HG03064 (cell line): ENCODE measurements around the gene TUBGCP6.
"Not testable (repeated sequence)": the region's sequence is repeated elsewhere in the genome, so short reads cannot be mapped to it uniquely, and the experiment has no call there.

Experiments used
- ATAC-seq: cut with Tn5 transposase; IDR thresholded peaks from one replicate; pipeline ENCODE4 v1.9.1; 2021; ENCODE audit warnings: low read depth; ENCODE audit not compliant: unreplicated experiment

The TUBGCP6 gene

DNA sequence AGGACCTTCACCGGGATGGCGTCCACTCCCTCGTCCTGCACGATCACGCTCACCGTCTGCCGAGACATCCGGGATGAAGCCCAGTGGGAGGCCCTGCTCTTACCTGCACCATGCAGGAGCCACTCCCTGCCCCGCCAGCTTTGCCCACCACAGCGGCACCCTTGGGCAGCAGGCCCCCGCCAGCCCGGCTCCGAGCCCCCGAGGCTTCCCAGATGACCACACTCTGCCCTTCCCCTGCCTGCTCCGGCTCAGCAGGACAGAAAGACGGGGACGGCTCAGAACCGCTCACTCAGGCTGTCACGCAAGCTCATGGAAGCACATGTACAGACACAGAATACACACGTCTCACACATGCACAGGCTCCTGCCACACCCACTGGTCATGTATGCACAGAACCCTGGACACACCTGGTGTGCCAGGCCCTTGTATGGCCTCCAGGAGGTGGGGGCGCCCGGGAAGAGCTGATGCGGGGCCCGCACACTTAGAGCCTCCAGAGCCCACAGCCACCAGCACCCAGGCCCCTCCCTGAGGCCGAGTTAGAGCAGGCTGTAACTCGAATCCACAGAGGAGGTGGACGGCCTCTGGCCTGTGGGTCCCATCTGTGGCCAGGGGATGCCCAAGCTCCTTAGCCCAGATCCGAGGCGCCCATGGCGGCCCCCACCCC lies 34.3 kb upstream of the TUBGCP6 start:
- ATAC-seq = no peak

DNA sequence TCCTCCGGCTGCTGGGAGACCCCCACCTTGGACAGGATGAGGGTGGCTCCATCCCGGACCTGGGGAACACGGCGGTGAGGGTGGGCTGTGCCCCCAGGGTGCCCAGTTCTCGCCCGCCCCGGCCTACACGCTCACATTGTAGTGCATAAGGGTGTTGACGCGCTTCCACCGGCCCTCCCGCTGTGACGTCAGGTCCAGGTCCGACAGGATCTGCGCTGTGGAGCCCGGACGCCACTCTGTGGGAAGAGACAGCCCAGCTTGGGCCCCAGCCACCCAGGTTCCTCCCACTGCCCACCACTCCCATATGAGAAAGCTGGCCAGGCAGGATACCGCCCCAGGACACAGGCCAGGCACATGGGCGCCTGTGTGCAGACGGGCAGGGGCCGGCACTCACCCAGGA lies 33.6 kb upstream of the TUBGCP6 start:
- no peak for ATAC-seq

DNA sequence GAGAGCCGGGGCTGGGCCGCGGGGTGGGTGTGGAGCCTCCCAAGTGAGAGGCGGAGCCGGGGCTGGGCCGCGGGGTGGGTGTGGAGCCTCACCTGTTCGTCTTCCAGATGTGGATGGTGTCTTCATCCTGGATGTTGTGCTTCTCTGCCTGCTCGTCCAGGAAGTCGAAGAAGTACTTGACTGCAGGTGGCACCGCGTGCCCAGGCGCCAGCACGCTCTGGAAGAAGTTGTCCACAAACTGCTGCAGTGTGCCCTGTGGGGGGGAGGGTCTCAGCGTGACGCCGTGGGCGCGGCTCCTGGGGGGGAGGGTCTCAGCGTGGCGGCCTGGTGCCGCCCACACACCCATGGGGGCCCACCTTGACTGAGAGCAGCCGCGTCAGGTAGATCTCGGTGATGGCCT lies 32.9 kb upstream of the TUBGCP6 start:
- ATAC-seq = no peak

DNA sequence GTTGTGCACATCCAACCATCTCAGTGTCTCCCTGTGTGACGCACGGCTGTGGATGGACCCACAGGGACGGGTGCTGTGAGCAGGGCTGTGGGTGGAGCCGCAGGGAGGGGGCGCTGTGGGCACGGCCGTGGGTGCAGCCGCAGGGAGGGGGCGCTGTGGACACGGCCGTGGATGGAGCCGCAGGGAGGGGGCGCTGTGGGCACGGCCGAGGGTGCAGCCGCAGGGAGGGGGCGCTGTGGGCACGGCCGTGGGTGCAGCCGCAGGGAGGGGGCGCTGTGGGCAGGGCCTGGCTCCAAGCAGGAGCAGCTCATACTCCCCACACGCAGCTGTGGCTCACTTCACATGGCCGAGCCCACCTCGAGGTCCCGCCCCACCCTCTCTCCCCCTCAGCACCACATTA lies 31.3 kb upstream of the TUBGCP6 start:
- no peak for ATAC-seq

DNA sequence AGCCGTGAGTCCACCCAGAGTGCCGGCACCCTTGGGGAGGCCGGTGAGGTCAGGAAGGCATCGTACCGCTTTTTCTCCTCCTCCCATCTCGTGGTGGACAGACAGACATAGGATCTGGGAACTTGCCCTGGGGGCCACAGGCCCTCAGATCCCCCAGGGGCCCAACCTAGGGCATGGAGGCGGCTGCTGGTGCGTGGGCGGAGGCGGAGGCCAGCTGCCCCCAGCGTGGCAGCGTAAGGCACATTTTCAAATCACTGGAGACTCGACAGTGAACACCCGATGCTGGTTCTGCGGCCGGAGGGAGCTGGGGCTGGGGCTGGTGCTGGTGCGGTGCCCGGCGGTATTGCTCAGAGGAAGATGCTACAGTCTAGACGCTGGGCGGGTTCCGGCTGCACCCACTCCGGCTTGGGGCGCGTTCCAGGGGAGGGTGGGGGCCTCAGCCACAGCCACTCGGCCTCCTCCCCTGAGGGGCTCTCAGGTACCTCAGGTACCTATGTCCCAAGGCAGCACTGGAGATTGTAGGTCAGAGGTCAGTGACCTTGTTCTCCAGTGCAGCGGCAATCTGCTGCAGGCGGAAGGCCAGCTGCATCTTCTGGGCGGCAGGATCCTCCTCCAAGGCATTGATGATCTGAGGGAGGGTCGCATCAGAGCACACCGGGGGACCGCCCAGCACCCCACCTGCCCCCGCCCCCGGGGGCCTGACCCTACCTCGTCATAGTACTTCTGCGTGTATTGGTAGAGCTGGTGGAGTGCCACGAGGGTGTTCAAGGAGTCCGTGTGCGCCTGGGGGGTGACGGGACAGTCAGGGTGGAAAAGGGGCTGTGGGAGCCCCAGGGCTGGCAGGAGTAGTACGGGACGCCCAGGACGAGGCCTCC lies 30.6 kb upstream of the TUBGCP6 start:
- no peak for ATAC-seq

DNA sequence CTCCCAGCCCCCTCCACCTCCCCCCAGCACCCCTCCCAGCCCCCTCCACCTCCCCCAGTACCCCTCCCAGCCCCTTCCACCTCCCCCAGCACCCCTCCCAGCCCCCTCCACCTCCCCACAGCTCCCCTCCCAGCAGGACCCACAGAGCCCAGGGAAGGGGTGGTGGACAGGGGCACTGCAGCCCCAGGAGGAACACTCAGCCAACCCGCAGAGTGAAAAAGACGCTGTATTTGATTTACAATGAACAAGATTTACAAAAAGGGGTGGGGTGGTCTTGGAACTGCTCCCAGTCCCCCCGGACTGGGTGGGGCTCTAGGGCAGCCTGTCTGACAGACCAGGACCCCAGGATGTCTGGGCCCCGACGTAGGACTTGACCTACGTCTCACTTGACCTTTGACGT lies 29.9 kb upstream of the TUBGCP6 start:
- no peak for ATAC-seq

DNA sequence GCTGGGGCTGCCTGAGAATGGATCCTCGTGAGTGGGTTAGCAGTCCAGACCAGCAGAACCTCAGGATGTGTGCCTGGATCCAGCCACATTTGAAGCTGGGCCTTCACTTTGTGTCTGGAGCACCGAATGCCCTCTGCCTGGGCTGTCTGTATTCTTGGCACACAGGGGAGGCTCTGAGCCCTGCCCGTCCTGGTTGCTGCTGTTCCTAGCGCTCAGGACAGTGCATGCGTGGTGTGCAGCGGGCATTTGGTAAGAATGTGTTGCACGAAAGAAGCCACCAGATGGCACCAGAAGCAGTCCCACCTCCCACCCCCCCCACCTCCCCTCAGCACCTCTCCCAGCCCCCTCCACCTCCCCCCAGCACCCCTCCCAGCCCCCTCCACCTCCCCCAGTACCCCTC lies 29.5 kb upstream of the TUBGCP6 start:
- ATAC-seq = no peak

DNA sequence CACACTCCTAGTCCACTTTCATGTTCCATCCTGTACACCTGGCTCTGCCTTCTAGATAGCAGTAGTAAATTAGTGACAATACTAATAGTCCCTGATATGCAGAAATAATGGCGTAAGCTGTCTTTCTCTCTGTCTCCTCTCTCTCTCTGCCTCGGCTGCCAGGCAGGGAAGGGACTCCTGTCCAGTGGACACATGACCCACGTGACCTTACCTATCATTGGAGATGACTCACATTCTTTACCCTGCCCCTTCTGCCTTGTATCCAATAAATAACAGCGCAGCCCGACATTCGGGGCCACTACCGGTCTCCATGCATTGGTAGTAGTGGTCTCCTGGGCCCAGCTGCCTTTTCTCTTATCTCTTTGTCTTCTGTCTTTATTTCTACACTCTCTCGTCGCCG lies 29.0 kb upstream of the TUBGCP6 start:
- not testable (repeated sequence) for ATAC-seq

DNA sequence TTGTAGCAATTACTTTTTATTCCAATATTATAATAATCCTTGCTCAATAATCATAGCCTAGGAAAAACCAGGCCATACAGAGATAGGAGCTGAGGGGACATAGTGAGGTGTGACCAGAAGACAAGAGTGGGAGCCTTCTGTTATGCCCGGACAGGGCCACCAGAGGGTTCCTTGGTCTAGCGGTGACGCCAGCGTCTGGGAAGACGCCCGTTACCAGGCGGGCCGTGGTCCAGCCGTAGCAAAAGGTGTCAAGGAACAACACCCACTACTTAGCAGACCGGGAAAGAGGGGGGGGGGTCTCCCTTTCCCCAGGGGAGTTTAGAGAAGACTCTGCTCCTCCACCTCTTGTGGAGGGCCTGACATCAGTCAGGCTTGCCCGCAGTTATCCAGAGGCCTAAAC lies 28.5 kb upstream of the TUBGCP6 start:
- not testable (repeated sequence) for ATAC-seq

DNA sequence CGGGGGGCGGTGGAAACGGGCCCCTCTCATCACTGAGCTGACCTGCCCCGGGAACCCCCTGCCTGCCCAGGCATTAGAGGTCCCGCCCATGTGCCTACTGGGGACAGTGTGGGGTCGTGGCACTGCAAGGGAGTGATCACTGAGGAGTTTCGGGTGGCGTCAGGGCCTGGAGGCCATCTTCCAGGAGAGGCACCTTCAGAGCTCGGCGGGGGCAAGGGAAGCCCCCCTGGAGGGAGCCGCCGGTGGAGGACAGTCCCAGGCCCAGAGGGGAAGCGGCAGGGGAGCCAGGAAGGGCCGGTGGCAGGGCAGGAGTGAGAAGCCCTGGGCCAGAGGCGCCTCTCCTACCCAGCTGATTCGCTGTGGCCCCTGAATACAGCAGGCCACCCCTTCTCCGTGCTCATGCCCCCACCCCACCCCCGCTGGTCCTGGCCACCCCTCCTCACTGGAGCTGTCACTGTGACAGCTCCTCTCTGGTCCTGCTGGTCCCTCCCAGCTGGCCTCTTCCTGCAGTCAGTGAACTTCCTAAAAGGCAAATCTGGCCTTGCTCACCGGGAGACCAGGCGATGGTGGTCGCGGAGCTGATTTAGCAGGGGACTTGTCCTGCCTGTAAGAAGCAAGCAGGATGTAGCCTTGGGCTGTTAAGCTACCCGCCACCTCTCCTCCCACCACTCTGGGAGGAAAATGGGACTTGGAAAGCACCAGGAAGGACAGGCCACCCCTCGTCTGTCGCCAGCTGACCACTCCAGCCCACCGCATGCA lies 27.4 kb upstream of the TUBGCP6 start:
- ATAC-seq = no peak

DNA sequence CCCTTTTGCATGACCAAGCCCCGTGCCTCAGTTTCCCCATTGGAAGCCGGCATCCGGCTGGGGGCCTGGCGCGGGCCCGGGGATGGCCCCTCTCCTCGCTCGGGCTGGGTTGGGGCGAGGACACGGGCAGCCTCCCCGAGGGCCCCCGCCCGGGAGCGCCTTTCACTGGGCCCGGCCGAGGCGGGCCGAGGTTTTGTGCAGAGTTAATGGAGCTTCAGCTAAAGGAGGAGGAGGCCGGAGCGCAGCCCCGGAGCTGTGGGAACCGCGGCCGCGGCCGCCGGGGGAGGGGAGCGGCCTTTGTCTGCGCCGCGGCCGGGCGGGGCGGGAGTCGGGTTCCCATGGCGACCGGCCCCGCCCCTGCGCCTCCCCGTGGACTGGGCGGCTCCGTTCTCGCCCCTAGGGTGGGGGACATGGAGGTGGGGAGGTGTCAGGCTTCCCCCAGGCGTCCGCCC lies 26.7 kb upstream of the TUBGCP6 start:
- ATAC-seq = no peak

DNA sequence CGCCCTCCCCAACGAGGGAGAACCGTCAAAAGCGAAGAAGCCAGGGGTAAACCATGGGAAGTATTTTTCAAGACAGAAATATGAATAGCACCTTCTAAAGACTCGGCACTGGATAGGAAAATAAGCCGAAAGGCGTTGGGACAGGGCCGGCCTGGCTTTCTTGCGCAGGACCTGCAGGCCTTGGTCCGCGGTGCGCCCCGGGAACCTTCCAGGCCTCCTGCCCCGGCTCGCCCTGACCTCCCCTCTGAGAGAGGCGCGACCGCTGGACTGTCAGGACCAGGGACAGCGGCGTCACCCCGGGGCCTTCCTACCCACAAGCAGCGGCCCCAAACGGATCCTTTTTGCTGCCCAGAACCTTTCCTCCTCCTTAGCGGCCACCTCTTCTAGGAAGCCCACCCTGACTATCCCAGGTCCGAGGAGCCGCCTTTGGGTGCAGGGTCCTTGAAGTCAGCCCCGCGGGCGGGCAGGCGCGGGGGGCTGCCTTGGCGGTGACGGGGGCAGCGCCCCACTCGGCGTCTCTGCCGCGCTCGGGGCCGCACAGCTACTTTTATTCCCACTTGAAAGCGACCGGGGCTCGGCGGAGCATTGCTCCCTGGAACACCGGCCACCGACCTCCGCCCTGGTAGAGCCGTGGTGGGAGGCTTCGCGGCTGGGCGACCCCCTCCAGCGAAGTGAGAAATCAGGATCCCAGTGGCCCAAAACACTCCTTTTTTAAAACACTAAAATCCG lies 26.0 kb upstream of the TUBGCP6 start:
- no peak for ATAC-seq

DNA sequence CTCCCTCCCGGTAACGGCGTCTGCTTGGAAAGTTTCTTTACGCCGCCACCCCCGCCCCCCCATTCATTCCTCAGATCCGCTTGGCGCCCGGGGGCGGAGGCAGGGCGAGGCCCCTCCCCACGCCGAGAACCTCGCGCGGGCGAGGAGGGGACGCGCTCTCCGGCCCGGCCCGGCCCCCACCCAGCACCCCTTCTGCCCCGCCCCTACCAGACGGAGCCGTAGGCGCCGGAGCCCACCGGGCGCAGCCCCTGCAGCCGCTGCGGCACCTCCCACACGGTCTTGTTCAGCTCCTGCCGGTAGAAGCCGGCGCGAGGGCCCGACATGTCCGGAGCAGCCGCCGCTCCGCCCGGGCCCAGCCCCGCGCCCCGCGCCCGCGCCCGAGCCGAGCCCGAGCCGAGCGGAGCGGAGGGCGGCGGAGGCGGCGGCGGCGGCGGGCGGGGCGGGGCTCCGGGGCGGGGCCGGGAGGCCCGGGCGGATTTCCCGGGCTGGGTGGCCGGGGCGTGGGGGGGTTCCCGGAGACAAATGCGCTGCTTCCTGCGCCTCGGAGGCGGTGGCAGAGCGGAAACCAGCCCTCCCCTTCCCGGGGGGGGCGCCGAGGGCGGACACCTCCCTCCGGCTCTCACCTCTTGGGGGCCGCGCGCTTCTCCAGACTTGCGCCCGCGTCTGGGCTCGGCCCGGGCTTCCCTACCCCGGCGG lies 25.3 kb upstream of the TUBGCP6 start, which contains the start of gene MAPK11:
TSS of gene MAPK11 (minus strand) at position 411 of the 696 bp plus-strand sequence. CDS start at position 323, 88 bp downstream.
- no peak for ATAC-seq

DNA sequence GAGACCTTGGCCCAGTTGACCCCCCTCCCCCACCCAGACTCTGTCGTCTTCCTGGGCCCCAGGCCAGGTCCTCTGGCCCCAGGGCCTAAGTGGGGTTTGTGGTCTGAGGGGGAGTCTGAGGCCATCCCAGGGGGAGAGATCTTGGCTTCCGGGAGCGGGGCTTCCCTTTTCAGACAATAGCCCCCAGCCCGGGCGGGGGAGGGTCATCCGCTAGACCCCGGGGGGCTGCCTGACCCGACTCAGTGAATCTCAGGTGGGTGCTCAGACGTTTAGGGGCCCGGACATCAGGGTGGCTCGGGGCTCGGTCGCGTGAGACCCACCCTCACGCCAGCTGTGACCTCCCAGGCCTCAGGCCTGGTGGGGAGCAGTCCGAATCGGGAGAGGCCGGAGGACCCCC lies 24.7 kb upstream of the TUBGCP6 start:
- ATAC-seq = no peak

DNA sequence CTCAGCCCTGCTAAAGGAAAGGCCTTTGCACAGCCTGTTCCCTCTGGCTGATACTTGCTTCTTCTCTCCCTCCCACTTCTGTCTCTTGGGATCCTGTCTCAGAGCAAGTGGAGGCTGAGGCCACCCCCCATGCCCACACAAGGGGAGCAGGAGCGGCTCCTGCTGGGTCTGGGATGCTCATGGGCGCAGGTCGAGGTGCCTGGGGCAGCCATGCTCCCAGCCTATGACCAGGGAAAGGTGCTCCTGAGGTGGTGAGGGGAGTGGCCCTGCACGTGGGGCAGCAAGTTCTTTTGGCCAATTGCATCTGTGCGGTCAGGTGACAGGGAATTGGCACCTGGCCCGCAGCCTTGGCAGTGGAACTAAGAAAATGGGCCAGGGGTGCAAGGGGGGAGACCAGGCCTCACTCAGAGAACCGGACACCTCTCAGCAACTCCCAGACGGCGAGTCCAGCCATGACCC lies 23.9 kb upstream of the TUBGCP6 start:
- ATAC-seq = no peak

DNA sequence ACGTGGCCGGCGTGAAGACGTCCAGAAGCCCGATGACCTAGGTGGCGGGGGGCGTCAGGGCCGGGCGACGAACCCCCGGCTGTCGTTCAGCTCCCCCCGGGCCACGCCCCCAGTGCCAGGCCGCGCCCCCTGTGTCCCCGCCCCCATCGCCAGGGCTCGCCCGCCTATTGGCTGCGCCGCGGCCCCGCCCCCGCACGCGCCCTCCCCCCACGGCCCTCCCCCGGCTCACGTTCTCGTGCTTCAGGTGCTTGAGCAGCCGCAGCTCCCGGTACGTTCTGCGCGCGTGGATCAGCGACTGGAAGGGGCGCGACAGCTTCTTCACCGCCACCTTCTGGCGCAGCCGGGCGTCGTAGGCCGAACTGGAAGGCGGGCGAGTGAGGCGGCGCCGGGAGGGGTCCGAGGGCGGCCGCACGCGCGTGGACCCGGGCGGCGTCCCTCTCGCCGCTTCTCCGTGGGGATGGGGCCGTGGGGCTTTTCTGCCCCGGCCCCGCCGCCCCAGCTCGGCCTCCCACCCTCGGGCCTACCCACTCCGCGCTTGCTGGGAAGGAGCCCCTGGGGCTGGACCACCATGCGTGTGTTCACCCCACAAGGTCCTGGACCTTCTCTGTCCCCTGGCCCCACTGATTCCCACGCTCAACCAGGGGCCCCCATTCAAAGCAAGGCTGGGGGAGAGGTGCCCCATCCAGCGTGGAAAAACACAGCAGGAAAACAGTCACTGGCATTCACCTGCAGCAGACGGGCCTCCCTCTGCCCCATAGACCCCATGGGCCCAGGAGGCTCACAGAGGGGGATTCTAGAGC lies 23.0 kb upstream of the TUBGCP6 start:
- ATAC-seq = no peak

DNA sequence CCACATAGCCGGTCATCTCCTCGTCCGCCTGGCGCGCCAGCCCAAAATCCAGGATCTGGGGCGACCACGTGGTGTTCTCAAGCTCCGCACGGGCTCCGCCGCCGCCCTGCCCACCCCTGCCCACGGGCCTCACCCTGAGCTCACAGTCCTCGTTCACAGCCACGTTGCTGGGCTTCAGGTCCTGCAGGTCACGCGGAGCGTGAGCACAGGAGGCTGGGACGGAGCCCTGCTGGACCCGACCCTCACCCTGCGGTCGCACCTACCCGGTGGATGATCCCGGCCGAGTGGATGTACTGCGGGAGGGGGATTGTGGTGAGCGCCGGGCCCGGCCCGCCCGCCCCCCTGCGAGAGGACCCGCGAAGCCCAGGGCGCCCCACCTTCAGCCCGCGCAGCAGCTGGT lies 22.2 kb upstream of the TUBGCP6 start:
- ATAC-seq = no peak

DNA sequence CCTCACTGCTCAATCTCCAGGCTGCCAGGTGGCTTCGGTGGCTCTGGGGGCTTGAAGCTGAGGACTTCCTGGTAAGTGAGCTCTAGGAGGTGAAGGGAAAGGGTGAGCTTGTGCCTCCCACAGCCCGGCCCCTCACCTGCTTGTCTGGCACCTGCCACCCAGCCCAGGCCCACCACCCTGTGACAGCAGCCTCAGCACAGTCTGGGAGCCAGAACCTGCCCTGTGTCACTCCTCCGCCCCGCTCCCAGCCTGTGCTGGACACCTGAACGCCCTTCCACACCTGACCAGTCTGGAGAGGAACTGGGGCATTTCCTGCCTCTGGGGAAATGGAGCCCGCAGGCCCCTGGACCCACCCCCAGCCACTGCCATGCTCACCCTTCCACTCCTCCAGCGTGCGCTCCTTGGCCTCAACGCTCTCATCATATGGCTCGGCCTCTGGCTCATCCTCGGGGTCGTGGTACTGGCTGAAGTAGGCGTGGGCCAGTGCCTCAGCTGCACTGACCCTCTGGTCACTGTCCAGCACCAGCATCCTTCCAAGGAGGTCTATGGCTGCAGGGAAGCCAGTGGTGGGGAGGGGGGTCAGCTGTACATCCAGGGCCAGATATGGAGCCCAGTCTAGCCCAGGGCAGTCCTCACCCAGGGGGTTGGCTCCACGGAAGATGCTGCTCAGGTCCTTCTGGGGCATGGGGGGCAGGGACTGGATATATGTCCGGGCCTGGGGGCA lies 20.3 kb upstream of the TUBGCP6 start:
- ATAC-seq = no peak
